B cell (primary cell): ENCODE measurements around the gene KRTAP5-7. TPM values are rescaled to one million over a fixed set of nuclear protein-coding genes. Genes with fewer than 3 reads are reported as not detected.

Experiments used
- ATAC-seq: fragments of 200-7000 bp; cut with Tn5 transposase; one replicate; pipeline ENCODE4 v1.10.0; 2021; ENCODE audit warnings: low read depth, mild to moderate bottlenecking, moderate number of reproducible peaks, moderate library complexity
- CTCF ChIA-PET: fragments of 350-600 bp; sonication (Branson Sonifier 250); formaldehyde crosslinking; loops from one replicate; lab custom pipeline; 2021; ENCODE audit warnings: antibody characterized with exemption, inconsistent platforms; lab: Charles Lee
- POLR2A ChIA-PET: fragments of 350-600 bp; sonication (Branson Sonifier 250); formaldehyde crosslinking; loops from one replicate; lab custom pipeline; 2021; ENCODE audit warnings: antibody characterized with exemption; lab: Charles Lee
- DNase-seq: peaks from one replicate; pipeline ENCODE4 v3.0.0; 2013
- H2AFZ ChIP-seq: 2 replicates; pipeline ENCODE4 v1.6.1; 2012; ENCODE audit warnings: mild to moderate bottlenecking, low read depth, low read length; ENCODE audit not compliant: insufficient read depth, poor library complexity, severe bottlenecking
- H3K27ac ChIP-seq, 2 donors: 1 replicate in 1 of 2; 2 replicates in 1 of 2; pipeline ENCODE4 v1.5.1; 2012 to 2013; ENCODE audit warnings: low read length in 2 of 2, mild to moderate bottlenecking in 2 of 2, moderate library complexity in 1 of 2
- H3K27me3 ChIP-seq, 4 experiments: fragments of 200-600 bp in 1 of 4; sonication (generic) in 1 of 4; replicated peaks in 1 of 4; 1 replicate in 2 of 4; 2 replicates in 2 of 4; pipeline versions ENCODE4 v1.6.1 to v1.7.0; 2013 to 2016; ENCODE audit warnings: low read length in 3 of 4, mild to moderate bottlenecking in 2 of 4, mixed read lengths in 1 of 4, moderate library complexity in 1 of 4; ENCODE audit not compliant: insufficient read depth in 4 of 4, control insufficient read depth in 3 of 4; ENCODE audit errors: control extremely low read depth in 1 of 4
- H3K36me3 ChIP-seq, 2 experiments: replicated peaks in 1 of 2; 1 replicate in 1 of 2; 2 replicates in 1 of 2; pipeline versions ENCODE4 v1.6.1 to v1.7.1; 2013; ENCODE audit warnings: low read length in 1 of 2; ENCODE audit not compliant: insufficient read depth in 2 of 2, control insufficient read depth in 1 of 2; ENCODE audit errors: control extremely low read depth in 1 of 2, extremely low read depth in 1 of 2
- H3K4me1 ChIP-seq, 2 donors: fragments of 200-600 bp in 1 of 2; sonication (generic) in 1 of 2; 1 replicate in 1 of 2; 2 replicates in 1 of 2; pipeline versions ENCODE4 v1.5.1 to v1.6.1; 2013 to 2017; ENCODE audit warnings: low read length in 2 of 2; ENCODE audit not compliant: control insufficient read depth in 2 of 2, insufficient read depth in 2 of 2
- H3K4me2 ChIP-seq: replicated peaks from 2 replicates; pipeline ENCODE3; 2012; ENCODE audit warnings: mild to moderate bottlenecking, low read depth, low read length; ENCODE audit not compliant: poor library complexity, severe bottlenecking
- H3K4me3 ChIP-seq, 5 experiments: fragments of 200-600 bp in 1 of 5; sonication (generic) in 1 of 5; 1 replicate in 3 of 5; 2 replicates in 2 of 5; pipeline versions ENCODE4 v1.5.1 to v1.7.0; 2011 to 2016; ENCODE audit warnings: low read length in 4 of 5, mild to moderate bottlenecking in 4 of 5, low read depth in 2 of 5, control low read depth in 1 of 5, moderate library complexity in 1 of 5; ENCODE audit not compliant: insufficient read depth in 1 of 5; ENCODE audit errors: control extremely low read depth in 1 of 5, extremely low read depth in 1 of 5
- H3K79me2 ChIP-seq: fragments of 200-600 bp; sonication (generic); one replicate; pipeline ENCODE4 v1.6.0; 2016; ENCODE audit warnings: low read length; ENCODE audit not compliant: control insufficient read depth, insufficient read depth
- H3K9ac ChIP-seq: fragments of 200-600 bp; sonication (generic); 2 replicates; pipeline ENCODE4 v1.6.1; 2017; ENCODE audit warnings: mild to moderate bottlenecking, low read length, moderate library complexity
- H3K9me3 ChIP-seq, 3 donors: one replicate each; pipeline versions ENCODE4 v1.6.1 to v1.7.1; 2013; ENCODE audit warnings: low read length in 2 of 3; ENCODE audit not compliant: control insufficient read depth in 2 of 3, insufficient read depth in 1 of 3; ENCODE audit errors: control extremely low read depth in 1 of 3
- H4K20me1 ChIP-seq: 2 replicates; pipeline ENCODE4 v1.6.0; 2012; ENCODE audit warnings: mild to moderate bottlenecking, low read length; ENCODE audit not compliant: insufficient read depth, control insufficient read depth, poor library complexity, severe bottlenecking
- H3K27ac Mint-ChIP-seq: one replicate; pipeline ENCODE4 v1.8.0; 2021; ENCODE audit warnings: mixed read lengths
- H3K27me3 Mint-ChIP-seq: one replicate; pipeline ENCODE4 v1.8.0; 2021; ENCODE audit warnings: mixed read lengths
- H3K4me1 Mint-ChIP-seq: one replicate; pipeline ENCODE4 v1.8.0; 2021; ENCODE audit warnings: mixed read lengths
- H3K4me3 Mint-ChIP-seq: one replicate; pipeline ENCODE4 v1.8.0; 2021; ENCODE audit warnings: mixed read lengths
- H3K9me3 Mint-ChIP-seq: one replicate; pipeline ENCODE4 v1.8.0; 2022; ENCODE audit warnings: mixed read lengths; ENCODE audit not compliant: insufficient read depth
- EZH2 ChIP-seq: IDR thresholded peaks from 2 replicates; pipeline ENCODE4 v1.6.1; 2012; ENCODE audit warnings: borderline replicate concordance, low read depth, mild to moderate bottlenecking, moderate library complexity, low read length; ENCODE audit not compliant: insufficient read depth, poor library complexity, severe bottlenecking
- WGBS: methylation state at CpG from one replicate; pipeline ENCODE4 v1.1.5; 2013; ENCODE audit warnings: missing lambda C conversion rate; ENCODE audit not compliant: insufficient coverage; 5-methylcytosine and 5-hydroxymethylcytosine counted together
- intact Hi-C: fragments of 100-400 bp; cut with micrococcal nuclease; formaldehyde crosslinking; loops from one replicate; pipeline ENCODE4 v1.10.0; 2022
- polyA plus RNA-seq: library from polyadenylated mRNA; depleted of rRNA; stranded (reverse); fragments of >200 nt; gene quantifications from 2 replicates; pipeline ENCODE4 v1.2.3, GENCODE V29; 2012
- total RNA-seq, 2 donors: library from RNA; stranded (reverse); fragments of 120-200 nt in 1 of 2; gene quantifications; 1 replicate in 1 of 2; 2 replicates in 1 of 2; pipeline versions ENCODE4 v1.2.3 to v1.2.4, GENCODE V29; 2013 to 2022
- TF ChIP-seq, protein P1 (sequence below): fragments of 200-600 bp; IDR thresholded peaks from one replicate; pipeline ENCODE4 v1.8.0; 2022; ENCODE audit warnings: antibody characterized with exemption, mild to moderate bottlenecking

The KRTAP5-7 gene
- total and polyA plus RNA-seq, 2 donors (not counting 1 experiment from before 2014, with no cell fraction given): 0.10 to 0.59 TPM

DNA sequence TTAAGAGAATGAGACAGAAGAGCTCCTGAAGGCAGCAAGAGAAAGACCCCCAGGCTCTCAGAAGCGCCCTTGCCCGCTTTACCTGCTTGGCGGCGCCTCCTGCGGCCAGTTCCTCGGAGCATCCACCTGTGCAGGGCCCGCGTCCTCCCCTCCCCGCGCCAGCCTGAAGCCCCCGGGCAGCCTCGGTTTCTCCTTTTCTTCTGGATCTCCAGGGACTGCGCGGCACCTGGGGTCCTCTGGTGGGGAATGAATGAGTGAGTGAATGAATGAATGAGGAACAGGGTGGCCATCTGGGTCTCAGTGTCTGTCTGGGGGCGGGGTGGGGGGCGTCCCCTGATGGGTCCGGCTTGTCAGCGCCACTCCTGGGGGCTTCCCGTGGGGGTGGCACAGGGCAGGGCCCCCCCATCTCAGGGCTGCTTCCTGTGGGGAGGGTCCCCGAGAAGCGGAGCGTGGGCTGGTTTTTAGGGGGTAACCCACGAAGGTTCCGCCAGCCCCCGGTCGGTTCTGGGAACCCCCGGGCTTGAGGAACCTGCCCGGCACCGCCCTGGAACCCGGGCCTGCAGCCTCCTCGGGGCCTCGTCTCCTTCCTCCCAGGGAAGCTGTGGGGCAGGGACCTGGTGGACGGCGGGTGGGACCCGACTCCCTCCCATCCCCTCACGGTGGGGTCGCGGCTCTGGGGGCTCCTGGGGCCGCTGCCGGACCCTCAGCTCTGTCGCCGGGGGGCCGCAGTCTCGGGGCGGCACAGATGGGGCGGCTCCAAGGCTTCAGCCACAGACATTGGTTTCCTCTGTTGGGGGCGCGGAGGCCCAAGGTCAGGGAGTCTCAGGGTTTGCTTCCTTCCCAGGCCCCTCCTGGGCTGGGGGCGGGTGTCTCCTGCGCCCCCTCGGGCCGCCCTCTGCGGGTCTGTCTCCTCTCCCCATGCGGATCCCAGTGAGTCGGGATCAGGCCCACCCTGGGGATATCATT is 8.3 kb upstream of the KRTAP5-7 start:
- Histone ChIP-seq H3K36me3 (no peaks in the 10 kb centered on the region), H3K27ac (no peak overlapping the region), H3K9me3 (peaks cover 0 to 6% (median 0%) of the 10 kb centered on the region in 3 donors), H4K20me1 (no peaks in the 10 kb centered on the region), H2AFZ (no peak overlapping the region), H3K27me3 (no peaks in the 10 kb centered on the region), H3K9ac (no peak overlapping the region), H3K4me3 (no peak overlapping the region), H3K79me2 (no peaks in the 10 kb centered on the region), H3K4me2 (no peak overlapping the region), H3K4me1 (no peaks in the 10 kb centered on the region)
- ChIA-PET POLR2A (no interaction called here), CTCF (no interaction called here)
- Mint-ChIP-seq H3K27me3 (no peaks in the 10 kb centered on the region), H3K4me1 (no peaks in the 10 kb centered on the region), H3K27ac (no peak overlapping the region), H3K4me3 (no peak overlapping the region), H3K9me3 (peaks cover 6% of the 10 kb centered on the region)
- ATAC-seq (no peak), DNase-seq (no peak)
- intact Hi-C loops: no loop called here
- 95% methylated on average over 51 of the region's 55 CpGs for WGBS
- TF ChIP-seq EZH2: no peak
- TF ChIP-seq, protein P1, sequence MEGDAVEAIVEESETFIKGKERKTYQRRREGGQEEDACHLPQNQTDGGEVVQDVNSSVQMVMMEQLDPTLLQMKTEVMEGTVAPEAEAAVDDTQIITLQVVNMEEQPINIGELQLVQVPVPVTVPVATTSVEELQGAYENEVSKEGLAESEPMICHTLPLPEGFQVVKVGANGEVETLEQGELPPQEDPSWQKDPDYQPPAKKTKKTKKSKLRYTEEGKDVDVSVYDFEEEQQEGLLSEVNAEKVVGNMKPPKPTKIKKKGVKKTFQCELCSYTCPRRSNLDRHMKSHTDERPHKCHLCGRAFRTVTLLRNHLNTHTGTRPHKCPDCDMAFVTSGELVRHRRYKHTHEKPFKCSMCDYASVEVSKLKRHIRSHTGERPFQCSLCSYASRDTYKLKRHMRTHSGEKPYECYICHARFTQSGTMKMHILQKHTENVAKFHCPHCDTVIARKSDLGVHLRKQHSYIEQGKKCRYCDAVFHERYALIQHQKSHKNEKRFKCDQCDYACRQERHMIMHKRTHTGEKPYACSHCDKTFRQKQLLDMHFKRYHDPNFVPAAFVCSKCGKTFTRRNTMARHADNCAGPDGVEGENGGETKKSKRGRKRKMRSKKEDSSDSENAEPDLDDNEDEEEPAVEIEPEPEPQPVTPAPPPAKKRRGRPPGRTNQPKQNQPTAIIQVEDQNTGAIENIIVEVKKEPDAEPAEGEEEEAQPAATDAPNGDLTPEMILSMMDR: no peak

DNA sequence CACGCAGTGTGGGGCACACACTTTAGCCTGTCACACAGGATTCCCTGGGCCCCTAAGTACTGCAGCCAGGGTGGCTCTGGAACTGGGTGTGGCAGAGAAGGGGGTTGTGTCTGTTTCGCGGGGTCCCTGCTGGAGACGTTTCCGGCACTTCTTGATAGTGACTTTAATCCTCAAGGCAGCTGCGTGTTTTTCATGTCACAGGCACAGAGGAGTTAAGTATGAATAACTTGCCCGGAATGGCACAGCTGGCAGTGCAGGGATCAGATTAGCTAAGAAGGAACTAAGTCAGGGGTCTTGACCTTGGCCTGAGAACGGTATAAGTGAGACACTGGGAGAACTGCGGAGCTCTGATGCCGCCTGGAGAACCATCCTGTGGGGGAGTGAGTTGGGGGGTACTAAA is 7.5 kb upstream of the KRTAP5-7 start:
- Histone ChIP-seq H3K9me3 (peaks cover 0 to 6% (median 0%) of the 10 kb centered on the region in 3 donors), H3K4me2 (no peak overlapping the region), H3K4me3 (no peak overlapping the region), H3K9ac (no peak overlapping the region), H3K36me3 (no peaks in the 10 kb centered on the region), H3K27ac (no peak overlapping the region), H3K4me1 (no peaks in the 10 kb centered on the region), H3K27me3 (no peaks in the 10 kb centered on the region), H3K79me2 (no peaks in the 10 kb centered on the region), H4K20me1 (no peaks in the 10 kb centered on the region), H2AFZ (no peak overlapping the region)
- 97% methylated on average over 9 of the region's 10 CpGs for WGBS
- ATAC-seq (no peak), DNase-seq (no peak)
- ChIA-PET CTCF (no interaction called here), POLR2A (no interaction called here)
- intact Hi-C loops: no loop called here
- Mint-ChIP-seq H3K4me3 (no peak overlapping the region), H3K4me1 (no peaks in the 10 kb centered on the region), H3K27ac (no peak overlapping the region), H3K27me3 (no peaks in the 10 kb centered on the region), H3K9me3 (peaks cover 6% of the 10 kb centered on the region)
- TF ChIP-seq, protein P1: no peak
- no peak for TF ChIP-seq EZH2
